NK-92 (cell line): Measurements from ENCODE around the gene FAM222A.

Experiments used
- DNase-seq: peaks from one replicate; lab custom pipeline; 2025; ENCODE audit not compliant: unreplicated experiment; lab: John Stamatoyannopoulos, UW

FAM222A gene

GRCh38 chr12:109758426-109759420 is 45.1 kb downstream of the FAM222A start:
- DNase-seq = no peak

DNA sequence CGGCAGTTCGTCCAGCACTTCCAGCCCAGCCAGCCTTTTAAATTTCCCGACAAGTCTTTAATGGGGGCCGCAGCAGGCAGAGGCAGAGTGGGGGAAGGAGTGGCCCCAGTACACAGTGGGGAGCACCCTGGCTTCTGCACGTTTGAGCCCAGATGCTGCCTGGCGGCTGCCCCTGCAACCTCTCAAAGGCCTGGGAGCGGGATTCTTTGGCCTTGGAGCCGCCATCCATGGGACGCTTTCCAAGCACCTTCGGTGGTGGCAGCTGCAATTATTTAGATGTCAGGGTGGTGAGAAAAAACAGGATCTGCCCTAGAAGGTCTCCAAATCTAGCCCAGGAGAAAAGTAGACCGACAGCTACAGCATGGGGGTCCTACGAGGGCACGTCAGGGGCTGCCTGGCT is 46.0 kb downstream of the FAM222A start:
- DNase-seq = no peak

DNA sequence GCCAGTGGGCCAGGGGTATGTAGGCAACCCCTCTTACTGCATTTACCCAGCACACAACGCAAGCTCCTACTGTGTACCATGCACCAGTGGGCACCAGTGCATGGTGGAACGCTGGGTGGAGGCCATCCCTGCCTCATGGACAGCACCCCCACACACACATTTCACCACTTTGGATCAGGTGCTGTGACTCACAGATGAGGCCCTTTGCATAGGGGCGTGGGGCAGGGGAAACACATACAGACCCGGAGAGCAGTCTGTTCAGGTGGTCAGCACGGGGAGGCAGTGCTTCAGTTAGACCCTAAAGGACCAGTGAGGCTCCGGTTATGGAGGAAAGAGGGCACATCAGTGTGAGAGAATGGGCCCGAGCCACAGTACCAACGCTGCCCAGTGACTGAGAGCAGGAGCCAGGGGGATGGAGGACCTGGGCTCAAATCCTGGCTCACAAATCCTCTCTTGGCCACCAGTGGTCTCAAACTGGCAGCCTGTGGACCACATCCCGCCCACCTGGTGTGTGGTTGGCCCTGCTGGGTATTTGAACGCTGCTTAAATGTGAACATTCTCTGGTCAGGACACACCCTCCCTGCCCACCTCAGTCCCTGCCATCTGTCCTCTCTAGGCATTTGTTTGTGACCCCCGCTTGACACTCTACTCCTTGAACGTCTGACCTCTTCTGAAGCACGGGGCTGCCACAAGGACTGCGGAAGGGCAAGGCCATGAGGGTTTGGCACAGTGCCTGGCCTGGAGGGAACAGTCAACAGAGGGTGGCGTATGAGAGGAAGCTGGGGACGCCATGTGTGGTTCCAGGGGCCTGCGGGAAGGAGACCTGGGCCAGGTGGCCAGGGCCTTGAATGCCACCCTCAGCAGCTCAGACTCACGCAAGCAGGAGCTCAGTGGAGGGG is 46.7 kb downstream of the FAM222A start:
- DNase-seq = no peak

GRCh38 chr12:109760930-109761921 is 47.6 kb downstream of the FAM222A start:
- DNase-seq = no peak

DNA sequence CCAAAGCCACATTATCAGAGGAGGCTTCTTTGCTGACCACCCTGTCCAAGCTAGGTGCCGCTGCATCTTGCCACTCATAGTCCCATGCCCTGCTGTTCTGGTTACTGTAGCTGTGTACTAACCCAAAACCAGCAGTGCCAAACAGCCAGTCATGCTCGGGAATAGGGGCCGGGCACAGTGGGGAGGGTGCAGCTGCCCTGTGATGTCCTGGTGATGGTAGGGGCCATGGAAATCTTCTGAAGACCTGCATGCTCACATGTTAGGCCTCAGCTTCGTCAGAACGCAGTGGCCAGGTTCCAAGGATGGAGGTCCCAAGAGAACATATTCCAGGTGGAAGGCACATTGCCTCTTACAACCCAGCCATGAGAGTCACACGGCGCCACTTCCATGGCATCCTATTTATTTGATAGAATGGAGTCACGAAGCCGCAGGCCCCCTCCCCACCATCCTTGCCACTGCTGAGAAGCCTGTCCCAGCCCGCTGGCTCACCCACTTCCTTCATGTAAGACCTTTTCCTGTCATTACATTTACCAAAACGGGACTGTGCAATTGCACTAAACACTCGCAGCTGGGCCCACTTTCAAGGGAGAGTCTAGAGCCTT is 48.5 kb downstream of the FAM222A start:
- no peak for DNase-seq

DNA sequence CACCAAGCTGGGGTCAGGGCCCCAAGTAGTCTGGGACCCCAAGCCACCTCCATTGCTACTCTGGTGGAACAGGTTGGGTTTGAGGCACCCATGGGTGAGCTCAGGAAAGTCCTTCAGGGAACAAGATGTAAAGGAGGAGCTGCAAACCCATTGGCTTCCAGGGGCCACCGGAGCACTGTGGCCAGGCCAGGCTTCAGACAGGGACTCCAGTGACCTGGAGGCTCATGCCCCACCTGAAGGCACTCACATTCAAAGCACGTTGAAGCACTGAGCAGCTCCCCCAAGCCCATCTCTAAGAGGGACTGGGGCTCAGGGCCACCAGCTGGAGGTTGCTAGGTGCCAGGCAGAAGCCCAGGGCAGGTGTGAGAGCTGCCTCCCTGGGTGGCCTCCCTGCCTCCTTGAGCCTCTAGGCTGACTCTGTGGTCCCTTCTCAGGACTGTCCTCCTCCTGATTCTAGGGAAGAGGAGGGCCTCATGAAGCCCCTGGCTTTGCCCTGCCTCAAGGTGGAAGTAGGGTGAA is 49.1 kb downstream of the FAM222A start:
- no peak for DNase-seq

- no peak for DNase-seq
Observed at GRCh38 chr12:109763201-109763841, 49.7 kb downstream of the FAM222A start.

GRCh38 chr12:109764123-109764522 is 50.5 kb downstream of the FAM222A start:
- no peak for DNase-seq

GRCh38 chr12:109764776-109765445 is 51.3 kb downstream of the FAM222A start:
- DNase-seq = no peak

GRCh38 chr12:109765446-109765810 is 51.8 kb downstream of the FAM222A start:
- DNase-seq = no peak

DNA sequence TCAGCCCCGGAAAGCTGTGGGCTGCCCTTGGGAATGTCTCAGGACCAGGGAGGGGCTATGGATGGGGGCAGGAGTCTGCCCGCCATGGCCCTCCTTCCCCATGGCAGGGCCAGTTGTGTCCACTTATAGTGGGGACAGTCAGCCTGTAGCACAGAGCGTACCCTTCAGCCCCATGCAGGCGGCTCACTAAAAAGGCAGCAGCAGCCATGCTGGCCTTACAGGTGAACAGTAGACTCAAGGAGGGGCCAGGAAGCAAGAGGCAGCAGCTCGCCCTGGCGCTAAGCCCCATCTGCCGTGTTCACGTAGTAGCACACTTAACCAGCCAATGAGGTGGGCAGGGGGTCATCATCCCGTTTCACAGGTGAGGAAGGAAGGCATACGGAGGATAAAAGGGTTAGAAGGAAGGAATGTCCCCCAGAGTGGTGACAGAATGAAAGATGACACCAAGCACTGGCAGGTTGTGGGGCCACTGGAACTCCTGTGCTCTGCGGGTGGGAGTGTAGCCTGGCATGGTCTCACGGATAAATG is 52.7 kb downstream of the FAM222A start:
- DNase-seq = no peak

DNA sequence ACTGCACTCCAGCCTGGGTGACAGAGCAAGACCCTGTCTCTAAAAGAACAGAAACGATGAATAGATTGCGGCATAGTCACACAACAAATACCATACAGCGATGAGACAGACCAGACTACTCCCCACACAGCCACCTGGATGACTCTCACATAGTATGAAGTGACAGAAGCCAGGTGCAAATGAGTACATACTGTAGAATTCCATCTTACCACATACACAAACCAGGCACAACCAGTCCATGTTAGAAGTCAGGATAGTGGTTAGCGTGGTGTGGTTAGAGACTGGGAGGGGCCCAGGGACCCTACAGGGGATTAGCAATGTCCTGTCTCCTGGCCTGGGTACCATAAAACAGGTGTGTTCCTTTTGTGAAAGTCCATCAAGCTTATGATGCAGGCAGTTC is 53.8 kb downstream of the FAM222A start:
- DNase-seq = no peak

GRCh38 chr12:109767991-109768900 is 54.6 kb downstream of the FAM222A start:
- DNase-seq = no peak

DNA sequence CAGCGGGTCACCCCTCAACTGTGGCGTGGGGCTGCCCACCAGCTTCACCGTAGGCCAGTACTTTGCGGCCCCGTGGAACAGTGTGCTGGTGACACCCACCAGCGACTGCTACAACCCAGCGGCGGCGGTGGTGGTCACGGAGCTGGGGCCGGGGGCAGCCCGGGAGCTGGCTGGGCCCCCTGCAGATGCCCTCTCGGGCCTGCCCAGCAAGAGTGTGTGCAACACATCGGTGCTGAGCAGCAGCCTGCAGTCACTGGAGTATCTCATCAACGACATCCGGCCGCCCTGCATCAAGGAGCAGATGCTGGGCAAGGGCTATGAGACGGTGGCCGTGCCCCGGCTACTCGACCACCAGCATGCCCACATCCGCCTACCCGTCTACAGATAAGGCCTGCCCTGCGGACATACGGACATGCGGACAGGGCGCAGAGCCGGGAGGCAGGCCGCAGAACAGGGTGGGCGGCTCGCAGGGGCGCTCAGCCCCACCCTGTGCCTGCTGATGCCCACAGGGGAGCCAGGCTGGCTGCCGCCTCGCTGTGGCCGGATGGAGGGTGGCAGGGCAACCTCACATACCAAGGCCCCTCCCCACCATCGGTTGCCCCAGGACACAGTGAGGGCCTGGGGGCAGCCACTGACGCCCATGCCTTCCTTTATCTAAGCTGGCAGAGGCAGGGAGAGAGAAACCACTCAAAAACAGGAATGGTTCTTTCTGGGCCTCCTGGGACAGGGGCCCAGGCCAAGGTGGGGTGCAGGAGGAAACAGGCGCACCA is 55.5 kb downstream of the FAM222A start:
- DNase-seq = no peak

- DNase-seq = no peak
Observed at GRCh38 chr12:109770104-109770860, 56.7 kb downstream of the FAM222A start.
